ENCODE results near the gene SDHA. TPM values are rescaled to one million over a fixed set of nuclear protein-coding genes. Genes with fewer than 3 reads are reported as not detected.
A peak's percentile ranks its signal among the peaks of the same experiment; 100 is the strongest.
"Not testable (repeated sequence)": the region's sequence is repeated elsewhere in the genome, so short reads cannot be mapped to it uniquely, and the experiment has no call there.

SDHA gene
- total and polyA plus RNA-seq, 7 experiments from 2014 or later, result 120 to 205 (median 160) TPM

DNA sequence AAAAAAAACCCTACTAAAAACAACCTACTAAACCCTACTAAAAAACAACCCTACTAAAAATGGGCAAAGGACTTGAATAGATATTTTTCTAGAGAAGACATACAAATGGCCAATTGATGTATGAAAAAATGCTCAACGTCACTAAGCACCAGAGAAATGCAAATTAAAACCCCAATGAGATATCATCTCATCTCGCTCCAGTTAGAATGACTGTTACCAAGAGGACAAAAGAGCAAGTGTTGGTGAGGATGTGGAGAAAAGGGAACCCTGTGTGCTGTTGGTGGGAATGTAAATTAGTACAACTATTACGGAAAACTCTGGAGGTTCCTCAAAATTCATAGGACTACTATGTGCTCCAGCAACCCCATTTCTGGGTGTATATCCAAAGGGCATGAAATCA, 10.8 kb downstream of the SDHA start:
- Mint-ChIP-seq H3K4me3 (no peak overlapping the region), H3K4me1 (peaks cover 0 to 9% (median 2%) of the 10 kb centered on the region in 7 donors), H3K36me3 (peaks cover 33 to 58% (median 42%) of the 10 kb centered on the region in 5 donors), H3K27ac (no peak overlapping the region), H3K9me3 (peaks cover 0 to 1% (median 0%) of the 10 kb centered on the region in 11 donors), H3K27me3 (no peaks in the 10 kb centered on the region)
- ChIA-PET POLR2A (no interaction called here), CTCF (no interaction called here)
- no peak for DNase-seq
- Histone ChIP-seq H3K36me3 (ENCODE audit: control insufficient read depth in 2 of 3, insufficient read depth in 3 of 3, low read length in 3 of 3) (peaks cover 25 to 92% (median 34%) of the 10 kb centered on the region in 3 experiments), H3K27ac (ENCODE audit: low read depth, low read length) (no peak overlapping the region), H3K27me3 (ENCODE audit: control insufficient read depth in 2 of 2, insufficient read depth in 2 of 2, low read length in 2 of 2) (no peaks in the 10 kb centered on the region), H3K4me1 (ENCODE audit: control insufficient read depth in 2 of 2, insufficient read depth in 2 of 2, low read length in 2 of 2) (no peaks in the 10 kb centered on the region), H3K4me3 (ENCODE audit: low read length) (no peak overlapping the region), H3K9me3 (ENCODE audit: control insufficient read depth in 2 of 3, low read length in 3 of 3) (no peaks in the 10 kb centered on the region)
- ATAC-seq, result no peak
- intact Hi-C loops (cut with micrococcal nuclease), result no loop called here

DNA sequence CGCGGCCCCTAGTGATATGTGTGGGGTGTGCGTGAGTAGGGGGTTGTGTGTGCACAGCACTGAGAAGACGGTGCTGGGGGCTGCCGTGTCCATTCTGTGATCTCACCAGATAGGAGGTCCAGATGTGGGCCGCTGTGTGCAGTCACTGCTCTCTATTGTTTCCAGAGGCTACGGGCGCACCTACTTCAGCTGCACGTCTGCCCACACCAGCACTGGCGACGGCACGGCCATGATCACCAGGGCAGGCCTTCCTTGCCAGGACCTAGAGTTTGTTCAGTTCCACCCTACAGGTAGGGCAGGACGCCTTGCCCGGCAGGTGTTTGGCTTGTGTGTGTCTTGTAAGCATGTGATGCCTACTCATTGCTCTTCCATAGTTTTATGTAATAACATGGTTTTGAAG, 12.6 kb downstream of the SDHA start:
- Histone ChIP-seq H3K27me3 (ENCODE audit: control insufficient read depth in 2 of 2, insufficient read depth in 2 of 2, low read length in 2 of 2) (no peaks in the 10 kb centered on the region), H3K4me3 (ENCODE audit: low read length) (no peak overlapping the region), H3K27ac (ENCODE audit: low read depth, low read length) (no peak overlapping the region), H3K9me3 (ENCODE audit: control insufficient read depth in 2 of 3, low read length in 3 of 3) (no peaks in the 10 kb centered on the region), H3K4me1 (ENCODE audit: control insufficient read depth in 2 of 2, insufficient read depth in 2 of 2, low read length in 2 of 2) (no peaks in the 10 kb centered on the region), H3K36me3 (ENCODE audit: control insufficient read depth in 2 of 3, insufficient read depth in 3 of 3, low read length in 3 of 3) (peaks cover 20 to 90% (median 35%) of the 10 kb centered on the region in 3 experiments)
- intact Hi-C loops (cut with micrococcal nuclease), result no loop called here
- Mint-ChIP-seq H3K4me3 (no peak overlapping the region), H3K27ac (peak overlapping the region in 1 of 9 donors; percentile 4), H3K36me3 (peaks cover 32 to 54% (median 37%) of the 10 kb centered on the region in 5 donors), H3K9me3 (no peaks in the 10 kb centered on the region), H3K27me3 (no peaks in the 10 kb centered on the region), H3K4me1 (peaks cover 0 to 3% (median under 1%) of the 10 kb centered on the region in 7 donors)
- ATAC-seq, result no peak
- ChIA-PET CTCF (interaction anchor here (0.9 kb wide), 1 partner anchor 51 kb away, joined by 3 read pairs; no protein-coding TSS in a partner anchor), POLR2A (no interaction called here)
- DNase-seq, result no peak

DNA sequence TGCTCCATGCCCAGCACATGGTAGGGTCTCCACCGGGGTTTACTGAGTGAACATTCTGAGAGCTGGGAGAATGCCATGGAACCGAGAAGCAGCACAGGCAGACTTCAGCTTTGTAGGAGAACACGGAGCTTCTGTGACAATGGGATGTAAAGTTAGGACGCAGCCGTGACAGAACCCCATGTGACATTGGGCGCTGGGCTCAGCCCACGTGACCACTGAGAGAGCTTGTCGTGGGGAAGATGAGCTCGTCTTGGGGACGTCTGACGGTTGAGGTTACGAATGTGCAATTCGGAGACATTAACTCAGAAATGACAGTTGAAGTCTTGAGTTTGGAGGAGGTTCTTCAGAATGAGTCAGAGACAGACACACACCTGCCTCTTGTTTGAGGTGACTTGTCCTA, 13.5 kb downstream of the SDHA start:
- Histone ChIP-seq H3K9me3 (ENCODE audit: control insufficient read depth in 2 of 3, low read length in 3 of 3) (no peaks in the 10 kb centered on the region), H3K4me1 (ENCODE audit: control insufficient read depth in 2 of 2, insufficient read depth in 2 of 2, low read length in 2 of 2) (no peaks in the 10 kb centered on the region), H3K36me3 (ENCODE audit: control insufficient read depth in 2 of 3, insufficient read depth in 3 of 3, low read length in 3 of 3) (peaks cover 14 to 87% (median 32%) of the 10 kb centered on the region in 3 experiments), H3K27ac (ENCODE audit: low read depth, low read length) (no peak overlapping the region), H3K27me3 (ENCODE audit: control insufficient read depth in 2 of 2, insufficient read depth in 2 of 2, low read length in 2 of 2) (no peaks in the 10 kb centered on the region), H3K4me3 (ENCODE audit: low read length) (no peak overlapping the region)
- ChIA-PET CTCF (interaction anchor here (1.4 kb wide), 1 partner anchor 12 kb away, joined by 4 read pairs; no protein-coding TSS in a partner anchor), POLR2A (no interaction called here)
- ATAC-seq (no peak), DNase-seq (no peak)
- H3K27me3 Mint-ChIP-seq, result no peaks in the 10 kb centered on the region
- no peaks in the 10 kb centered on the region for H3K4me1 Mint-ChIP-seq
- H3K36me3 Mint-ChIP-seq, result peaks cover 27 to 52% (median 34%) of the 10 kb centered on the region in 5 donors
- intact Hi-C loops (cut with micrococcal nuclease), result no loop called here
- H3K27ac Mint-ChIP-seq, result no peak overlapping the region
- no peaks in the 10 kb centered on the region for H3K9me3 Mint-ChIP-seq
- no peak overlapping the region for H3K4me3 Mint-ChIP-seq

DNA sequence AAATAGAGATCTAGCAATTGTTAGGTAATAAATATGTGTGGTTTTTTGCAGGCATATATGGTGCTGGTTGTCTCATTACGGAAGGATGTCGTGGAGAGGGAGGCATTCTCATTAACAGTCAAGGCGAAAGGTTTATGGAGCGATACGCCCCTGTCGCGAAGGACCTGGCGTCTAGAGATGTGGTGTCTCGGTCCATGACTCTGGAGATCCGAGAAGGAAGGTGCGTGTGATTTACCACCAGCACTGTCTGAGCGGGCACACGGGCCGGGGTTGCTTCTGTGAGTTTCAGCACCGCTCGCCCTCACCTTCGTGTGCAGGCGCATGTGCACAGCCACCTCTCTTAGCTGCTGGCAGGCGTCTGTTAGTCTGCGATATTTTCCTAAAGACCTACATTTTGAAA, 15.3 kb downstream of the SDHA start:
- H3K27ac Mint-ChIP-seq; H3K27ac ChIP-seq (ENCODE audit: low read depth, low read length); H3K27me3 Mint-ChIP-seq; H3K4me1 Mint-ChIP-seq; H3K4me3 ChIP-seq (ENCODE audit: low read length); intact Hi-C loops (cut with micrococcal nuclease); DNase-seq; CTCF ChIA-PET; H3K9me3 Mint-ChIP-seq; H3K4me3 Mint-ChIP-seq; ATAC-seq; H3K27me3 ChIP-seq (ENCODE audit: control insufficient read depth in 2 of 2, insufficient read depth in 2 of 2, low read length in 2 of 2); POLR2A ChIA-PET; H3K9me3 ChIP-seq (ENCODE audit: control insufficient read depth in 2 of 3, low read length in 3 of 3); H3K4me1 ChIP-seq (ENCODE audit: control insufficient read depth in 2 of 2, insufficient read depth in 2 of 2, low read length in 2 of 2): not testable (repeated sequence)
- H3K36me3 Mint-ChIP-seq, result peaks cover 17 to 50% (median 31%) of the 10 kb centered on the region in 5 donors
- H3K36me3 ChIP-seq (ENCODE audit: control insufficient read depth in 2 of 3, insufficient read depth in 3 of 3, low read length in 3 of 3), result peaks cover 14 to 72% (median 31%) of the 10 kb centered on the region in 3 experiments

DNA sequence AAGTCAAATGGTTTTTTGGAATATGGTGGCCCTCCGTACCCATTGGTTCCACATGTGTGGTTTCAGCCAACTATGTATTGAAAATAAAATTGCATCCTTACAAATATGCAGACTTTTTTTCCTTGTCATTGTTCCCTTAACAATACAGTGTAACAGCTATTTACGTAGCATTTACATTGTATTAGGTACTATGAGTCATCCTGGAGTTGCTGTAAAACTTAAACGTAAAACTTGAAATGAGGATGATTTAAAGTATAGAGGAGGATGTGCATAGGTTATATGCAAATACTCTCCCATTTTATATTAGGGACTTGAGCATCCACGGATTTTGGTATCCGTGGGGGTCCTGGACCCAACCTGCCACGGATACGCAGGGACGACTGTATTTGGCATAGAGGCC, 16.3 kb downstream of the SDHA start:
- ChIA-PET CTCF (no interaction called here), POLR2A (no interaction called here)
- Histone ChIP-seq H3K27me3 (ENCODE audit: control insufficient read depth in 2 of 2, insufficient read depth in 2 of 2, low read length in 2 of 2) (no peaks in the 10 kb centered on the region), H3K4me1 (ENCODE audit: control insufficient read depth in 2 of 2, insufficient read depth in 2 of 2, low read length in 2 of 2) (no peaks in the 10 kb centered on the region), H3K9me3 (ENCODE audit: control insufficient read depth in 2 of 3, low read length in 3 of 3) (no peaks in the 10 kb centered on the region), H3K27ac (ENCODE audit: low read depth, low read length) (no peak overlapping the region), H3K36me3 (ENCODE audit: control insufficient read depth in 2 of 3, insufficient read depth in 3 of 3, low read length in 3 of 3) (peaks cover 12 to 66% (median 20%) of the 10 kb centered on the region in 3 experiments), H3K4me3 (ENCODE audit: low read length) (no peak overlapping the region)
- Mint-ChIP-seq H3K4me1 (no peaks in the 10 kb centered on the region), H3K9me3 (no peaks in the 10 kb centered on the region), H3K36me3 (peaks cover 10 to 42% (median 24%) of the 10 kb centered on the region in 5 donors), H3K4me3 (no peak overlapping the region), H3K27me3 (no peaks in the 10 kb centered on the region), H3K27ac (peak overlapping the region in 2 of 9 donors; percentile 53 to 70)
- no peak for DNase-seq
- intact Hi-C loops (cut with micrococcal nuclease), result no loop called here
- no peak for ATAC-seq

DNA sequence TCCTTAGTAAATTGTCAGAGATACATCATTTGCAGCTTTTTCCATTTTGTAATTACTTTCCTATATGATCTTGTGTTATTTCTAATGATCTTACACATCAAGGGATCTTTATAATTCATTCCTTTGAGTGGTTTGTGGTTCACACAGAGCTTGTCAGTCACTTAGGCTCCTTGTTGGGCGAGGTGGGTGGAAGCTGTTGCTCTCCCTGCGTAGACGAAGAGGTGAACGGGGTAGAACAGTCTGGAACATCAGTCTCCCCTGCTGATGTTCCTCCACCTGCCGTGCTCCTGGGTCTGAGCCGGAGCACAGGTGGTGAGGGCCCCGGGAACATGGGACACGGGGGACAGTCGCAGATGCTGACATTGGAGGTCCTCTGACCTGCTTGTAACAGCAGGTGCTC, 17.4 kb downstream of the SDHA start:
- peaks cover 7 to 67% (median 22%) of the 10 kb centered on the region in 3 experiments for H3K36me3 ChIP-seq (ENCODE audit: control insufficient read depth in 2 of 3, insufficient read depth in 3 of 3, low read length in 3 of 3)
- H3K4me3 ChIP-seq (ENCODE audit: low read length); H3K9me3 ChIP-seq (ENCODE audit: control insufficient read depth in 2 of 3, low read length in 3 of 3); CTCF ChIA-PET; H3K4me1 ChIP-seq (ENCODE audit: control insufficient read depth in 2 of 2, insufficient read depth in 2 of 2, low read length in 2 of 2); H3K4me3 Mint-ChIP-seq; ATAC-seq; H3K27me3 Mint-ChIP-seq; H3K27me3 ChIP-seq (ENCODE audit: control insufficient read depth in 2 of 2, insufficient read depth in 2 of 2, low read length in 2 of 2); H3K4me1 Mint-ChIP-seq; DNase-seq; H3K27ac ChIP-seq (ENCODE audit: low read depth, low read length); POLR2A ChIA-PET; intact Hi-C loops (cut with micrococcal nuclease); H3K9me3 Mint-ChIP-seq: not testable (repeated sequence)
- Mint-ChIP-seq H3K36me3 (peaks cover 12 to 46% (median 24%) of the 10 kb centered on the region in 5 donors), H3K27ac (peak overlapping the region in 1 of 9 donors; percentile 6)

DNA sequence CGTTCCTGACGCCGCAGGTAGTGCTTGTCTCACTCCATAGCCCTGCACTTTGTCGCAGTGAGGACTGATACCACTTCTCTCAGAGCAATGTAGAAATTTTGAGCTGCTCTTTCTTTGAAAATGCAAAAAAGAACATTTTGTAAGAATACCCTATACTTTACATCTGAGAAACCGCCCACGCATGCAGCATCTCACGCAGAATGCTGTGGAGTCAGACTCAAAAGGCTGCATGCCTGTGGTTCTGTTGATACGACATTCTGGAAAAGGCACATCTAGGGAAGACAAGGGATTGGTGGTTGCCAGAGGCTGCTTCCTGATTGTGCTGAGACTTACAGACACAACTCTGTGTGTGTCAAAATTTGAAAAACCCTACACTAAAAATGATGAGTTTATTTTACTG, 19.8 kb downstream of the SDHA start:
- H3K9me3 ChIP-seq (ENCODE audit: control insufficient read depth in 2 of 3, low read length in 3 of 3); H3K27me3 Mint-ChIP-seq; H3K27ac Mint-ChIP-seq; CTCF ChIA-PET; intact Hi-C loops (cut with micrococcal nuclease); H3K4me3 Mint-ChIP-seq; DNase-seq; POLR2A ChIA-PET; H3K4me1 ChIP-seq (ENCODE audit: control insufficient read depth in 2 of 2, insufficient read depth in 2 of 2, low read length in 2 of 2); H3K4me3 ChIP-seq (ENCODE audit: low read length); ATAC-seq; H3K27ac ChIP-seq (ENCODE audit: low read depth, low read length); H3K27me3 ChIP-seq (ENCODE audit: control insufficient read depth in 2 of 2, insufficient read depth in 2 of 2, low read length in 2 of 2): not testable (repeated sequence)
- H3K9me3 Mint-ChIP-seq, result peaks cover 0 to 12% (median 0%) of the 10 kb centered on the region in 11 donors
- peaks cover 17 to 66% (median 20%) of the 10 kb centered on the region in 3 experiments for H3K36me3 ChIP-seq (ENCODE audit: control insufficient read depth in 2 of 3, insufficient read depth in 3 of 3, low read length in 3 of 3)
- H3K4me1 Mint-ChIP-seq, result peaks cover 1 to 10% (median 6%) of the 10 kb centered on the region in 7 donors
- H3K36me3 Mint-ChIP-seq, result peaks cover 31 to 57% (median 34%) of the 10 kb centered on the region in 5 donors
